ENCODE results near the gene GNAQ.
"Not testable (repeated sequence)": the region's sequence is repeated elsewhere in the genome, so short reads cannot be mapped to it uniquely, and the experiment has no call there.

The GNAQ gene

DNA sequence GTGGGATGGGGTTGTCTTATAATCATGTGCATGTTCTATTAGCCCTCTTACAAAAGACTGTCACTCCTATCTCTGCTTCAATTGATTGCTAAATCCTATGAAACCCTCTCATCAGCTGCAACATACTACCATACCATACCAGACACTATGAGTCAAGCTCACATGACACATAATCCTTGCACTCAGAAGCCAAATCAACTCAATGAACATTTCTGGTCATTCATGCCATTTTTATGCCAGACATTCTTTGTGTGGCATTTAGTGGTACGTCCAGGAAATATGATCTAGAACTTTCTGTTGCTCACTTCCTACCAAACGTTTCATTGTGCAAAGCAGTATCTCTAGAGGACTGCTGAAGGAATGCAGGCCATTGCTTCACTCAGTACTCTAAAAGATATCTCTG lies 224.3 kb downstream of the GNAQ start:
- no peak for DNase-seq

DNA sequence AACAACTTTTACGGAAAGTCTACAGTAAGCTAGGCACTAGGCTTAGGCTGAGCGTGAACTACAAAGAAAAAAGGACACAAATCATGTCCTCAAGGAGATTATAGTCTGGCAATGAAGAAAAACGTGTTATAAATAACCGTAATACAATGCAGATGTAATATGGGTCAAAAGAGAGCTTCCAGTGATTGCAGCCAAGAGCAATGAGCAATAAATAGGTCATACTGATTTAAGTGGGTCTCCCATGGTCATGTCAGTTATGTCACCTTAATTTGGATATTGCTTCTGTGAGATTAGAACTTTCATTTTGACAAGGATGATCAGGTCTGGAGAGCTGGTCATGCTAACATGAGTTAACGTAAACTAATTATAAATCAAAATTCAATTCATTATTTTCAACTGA lies 224.9 kb downstream of the GNAQ start:
- DNase-seq, result no peak

DNA sequence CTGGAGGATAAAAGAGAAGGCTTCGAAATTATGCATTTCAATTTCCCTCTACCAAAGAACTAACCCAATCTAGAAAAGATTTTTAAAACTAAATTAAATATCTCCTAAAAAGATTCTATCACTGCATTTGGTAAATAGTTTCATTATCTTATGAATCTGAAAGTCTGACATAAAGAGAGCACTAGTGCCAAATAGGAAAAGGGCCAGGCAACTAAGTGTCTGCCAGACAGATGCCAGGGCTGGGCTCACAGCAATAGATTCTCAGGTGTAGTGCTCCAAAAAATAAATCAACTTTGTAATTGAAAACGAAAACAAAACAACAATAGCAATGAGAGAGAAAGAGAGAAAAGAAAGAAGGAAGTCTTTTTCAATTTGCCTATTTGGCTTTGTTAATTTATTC lies 225.8 kb downstream of the GNAQ start:
- no peak for DNase-seq

DNA sequence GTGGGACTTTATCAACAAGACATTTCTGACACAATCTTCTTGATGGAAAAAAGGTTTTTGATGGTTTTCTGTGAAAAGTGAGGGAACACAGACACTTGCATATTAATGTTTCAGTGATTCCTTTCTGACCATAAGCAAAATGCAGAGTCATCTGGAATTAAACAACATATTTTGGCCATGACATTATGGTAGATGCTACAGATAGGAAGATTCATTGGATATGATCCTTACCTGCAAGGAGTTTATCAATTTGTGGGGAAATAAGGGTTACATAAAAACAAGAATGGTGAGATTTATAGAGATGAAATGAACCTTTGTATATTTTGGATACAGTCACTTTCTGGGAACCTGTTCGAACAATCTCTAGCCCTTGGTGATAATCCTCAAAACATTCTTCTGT lies 228.2 kb downstream of the GNAQ start:
- DNase-seq, result no peak

DNA sequence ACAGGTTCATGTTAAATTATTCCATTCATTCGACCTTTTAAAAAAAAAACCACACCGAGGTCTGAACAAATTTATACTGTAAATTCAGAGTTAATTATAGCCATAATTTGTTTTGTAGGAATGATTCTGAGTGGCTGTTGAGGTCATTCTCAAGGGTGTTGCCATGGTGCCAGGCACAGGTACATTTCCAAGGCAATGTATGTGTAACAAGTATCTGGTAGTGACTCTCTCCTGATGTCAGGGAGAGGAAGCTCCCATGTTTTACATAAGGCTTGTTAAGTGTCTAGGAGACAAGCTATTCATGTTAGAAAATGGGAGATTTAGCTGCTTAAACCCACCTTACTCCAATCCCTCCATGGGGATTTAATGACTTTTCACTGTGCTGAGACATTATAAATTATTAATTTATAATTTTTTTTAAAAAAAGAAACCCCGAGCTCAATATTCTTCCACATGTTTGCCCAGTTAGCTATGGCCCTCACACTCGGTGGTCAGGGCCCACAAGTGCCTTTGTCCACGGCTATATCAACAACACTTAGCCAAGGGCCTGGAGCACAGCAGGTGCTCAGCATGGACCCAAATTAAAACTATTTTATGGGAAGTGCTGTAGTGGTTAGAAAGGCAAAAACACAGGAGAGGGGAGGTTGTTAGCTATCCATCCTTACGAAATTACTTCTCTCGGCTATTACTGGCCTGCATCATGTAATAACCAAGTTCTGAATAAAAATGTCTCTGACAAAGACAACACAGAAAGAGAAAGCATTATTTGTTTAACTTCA lies 228.9 kb downstream of the GNAQ start:
- DNase-seq, result no peak

DNA sequence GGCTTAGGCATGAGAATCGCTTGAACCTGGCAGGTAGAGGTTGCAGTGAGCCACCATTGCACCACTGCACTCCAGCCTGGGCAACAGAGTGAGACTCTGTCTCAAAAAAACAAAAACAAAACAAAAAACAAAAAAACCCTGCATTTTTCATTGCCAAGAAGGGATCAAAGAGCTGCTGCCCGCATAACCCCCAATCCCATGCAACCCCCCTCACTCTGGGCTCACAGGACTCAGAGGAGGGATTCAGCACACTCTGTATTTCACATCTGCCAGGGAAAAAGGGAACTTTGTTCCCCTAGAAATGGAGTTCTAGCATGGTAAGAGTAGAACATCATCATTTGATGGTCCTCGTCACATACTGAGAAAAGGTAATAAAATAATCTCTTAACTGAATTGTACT lies 229.5 kb downstream of the GNAQ start:
- no peak for DNase-seq

DNA sequence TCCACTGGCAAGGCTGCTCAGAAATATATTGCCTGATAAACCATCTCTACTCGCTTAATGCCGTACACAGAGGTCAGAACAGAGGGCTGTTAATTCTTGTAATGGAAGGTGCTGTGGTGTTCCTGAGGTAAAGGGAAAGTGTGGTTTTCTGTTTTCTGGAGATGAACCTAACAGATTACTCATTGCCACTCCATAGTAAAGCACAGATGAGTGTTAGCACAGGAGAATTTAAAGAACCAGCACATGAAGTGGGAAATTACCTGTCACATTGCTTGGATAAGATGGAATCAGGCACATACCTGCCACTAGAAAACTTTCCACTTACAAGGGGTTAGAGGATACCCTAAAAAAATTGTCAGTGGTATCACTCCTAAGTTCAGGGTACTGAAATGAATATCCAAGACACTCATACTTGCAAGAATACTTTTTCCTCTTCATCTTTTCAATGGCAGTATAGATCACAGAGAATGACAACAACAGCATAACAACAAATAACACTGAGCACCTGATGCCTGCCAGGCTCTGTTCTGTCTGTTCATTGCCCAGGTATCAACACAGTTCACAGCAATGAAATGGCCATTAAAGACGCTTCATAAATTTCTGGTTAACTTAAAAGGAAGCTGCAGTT lies 230.6 kb downstream of the GNAQ start:
- DNase-seq, result no peak

DNA sequence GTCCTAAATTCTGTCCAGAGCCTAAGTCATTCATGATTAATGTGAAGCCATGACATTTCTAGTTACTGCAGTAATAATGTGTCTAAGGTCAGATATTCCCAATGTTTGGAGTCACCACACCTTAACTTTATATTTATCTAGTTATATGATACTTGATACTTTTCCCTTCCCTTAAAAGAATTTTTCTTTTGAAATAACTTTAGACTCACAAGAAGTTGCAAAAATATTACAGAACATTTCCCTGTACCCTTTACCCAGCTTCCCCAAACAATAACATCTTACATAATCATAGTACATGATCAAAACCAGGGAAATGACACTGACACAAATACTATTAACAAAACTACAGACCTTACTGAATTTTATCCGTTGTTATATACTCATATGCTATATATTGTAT lies 233.5 kb downstream of the GNAQ start:
- no peak for DNase-seq

DNA sequence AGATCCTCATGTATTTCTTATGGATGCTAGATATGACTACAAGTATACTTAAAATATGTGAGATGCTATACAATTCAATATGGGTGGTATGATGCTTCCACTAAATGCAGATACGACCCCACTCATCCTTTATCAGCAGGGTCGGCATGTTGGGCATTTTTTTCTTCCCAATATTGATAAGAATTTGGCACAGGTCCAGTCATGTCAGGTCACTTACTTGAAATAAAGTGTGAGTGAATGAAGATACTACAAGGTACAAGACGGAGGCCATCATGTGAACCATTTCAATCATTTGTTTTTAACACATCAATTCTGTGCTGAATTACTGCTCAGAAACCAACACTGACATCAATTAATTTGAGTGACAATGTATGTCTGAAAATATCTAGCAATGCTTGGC lies 236.6 kb downstream of the GNAQ start:
- DNase-seq, result no peak

DNA sequence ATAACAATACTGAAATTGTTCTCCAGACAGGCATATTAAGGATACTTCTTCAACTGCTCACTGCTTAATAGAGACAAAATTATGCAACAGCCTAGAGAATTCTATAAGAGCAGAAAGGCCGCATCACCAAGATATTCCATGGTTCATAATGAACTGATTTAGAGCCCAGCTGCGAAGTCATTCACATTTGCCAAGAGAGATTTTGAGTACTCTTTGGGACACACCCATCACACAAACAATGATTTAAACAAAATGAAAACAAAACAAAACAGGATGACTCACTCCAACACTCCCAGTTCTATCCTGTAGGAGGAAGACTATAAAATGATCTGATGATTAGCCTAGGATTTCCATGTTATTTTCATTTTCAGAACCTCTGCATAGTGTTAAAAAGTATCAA lies 237.8 kb downstream of the GNAQ start:
- DNase-seq, result no peak

DNA sequence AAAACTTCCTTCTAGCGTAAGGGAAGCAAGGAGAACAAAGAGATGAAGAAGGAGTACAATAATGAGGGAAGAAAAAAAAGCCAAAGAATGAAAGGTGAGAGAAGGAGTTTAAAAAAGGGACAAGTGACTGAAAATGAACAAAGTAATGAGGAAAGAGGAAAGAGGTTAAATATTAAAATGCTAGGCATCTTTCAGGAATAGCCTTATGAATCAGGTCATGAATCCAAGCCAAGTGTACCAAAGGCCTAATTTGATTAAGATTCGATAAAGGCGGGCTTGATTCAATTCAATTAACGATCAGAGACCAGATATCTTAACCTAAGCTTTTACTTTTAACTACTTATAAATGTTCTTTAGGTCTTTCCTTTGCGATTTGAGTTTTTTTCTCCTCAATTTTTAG lies 241.7 kb downstream of the GNAQ start:
- no peak for DNase-seq

DNA sequence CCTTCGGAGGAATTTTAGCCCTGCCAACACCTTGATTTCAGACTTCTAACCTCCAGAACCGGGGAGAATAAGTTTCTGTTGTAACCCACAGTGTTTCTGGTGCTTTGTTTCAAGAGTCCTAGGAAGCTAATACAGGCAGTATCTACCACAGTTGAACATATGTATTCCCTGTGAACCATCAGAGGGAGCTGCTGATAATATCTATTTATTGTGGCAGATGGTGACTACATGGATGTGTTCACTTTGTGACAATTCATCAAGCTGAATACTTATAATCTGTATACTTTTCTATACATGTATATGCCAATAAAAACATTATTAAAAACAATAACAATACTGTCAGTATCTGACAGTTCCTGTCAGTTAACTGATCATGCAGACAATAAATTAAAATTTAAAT lies 246.3 kb downstream of the GNAQ start:
- DNase-seq, result no peak

DNA sequence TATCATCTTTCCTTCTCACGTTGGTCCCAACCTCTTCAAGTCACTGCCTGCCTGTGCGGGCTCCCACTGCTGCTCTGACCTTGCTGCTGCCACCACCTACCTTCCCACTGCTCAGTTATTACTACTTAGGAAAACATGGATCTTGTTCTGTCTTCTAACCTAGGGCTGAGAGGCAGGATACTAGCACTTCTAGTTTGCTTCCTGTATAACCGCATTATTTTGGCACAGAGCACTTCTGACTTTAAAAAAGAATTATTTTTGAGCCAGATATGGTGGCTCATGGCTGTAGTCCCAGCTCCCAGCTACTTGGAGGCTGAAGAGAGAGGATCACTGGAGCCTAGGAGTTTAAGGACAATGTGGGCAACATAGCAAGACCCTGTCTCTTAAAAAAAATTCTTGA lies 248.1 kb downstream of the GNAQ start:
- no peak for DNase-seq

DNA sequence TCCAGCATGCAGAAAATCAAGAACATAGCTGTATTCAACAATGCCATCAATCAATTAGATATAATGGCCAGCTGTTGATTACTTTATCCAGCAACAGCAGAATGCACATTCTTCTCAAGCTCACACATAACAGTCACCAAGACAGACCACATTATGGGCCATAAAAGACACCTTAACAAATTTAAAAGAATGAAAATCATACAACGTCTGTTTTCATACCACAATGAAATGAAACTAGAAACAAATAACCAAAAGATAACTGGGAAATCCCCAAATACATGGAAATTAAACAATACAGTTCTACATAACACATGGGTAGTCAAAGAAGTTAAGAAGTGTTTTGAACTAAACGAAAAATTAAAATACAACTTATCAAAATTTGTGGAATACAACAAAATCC lies 252.6 kb downstream of the GNAQ start:
- DNase-seq, result no peak

DNA sequence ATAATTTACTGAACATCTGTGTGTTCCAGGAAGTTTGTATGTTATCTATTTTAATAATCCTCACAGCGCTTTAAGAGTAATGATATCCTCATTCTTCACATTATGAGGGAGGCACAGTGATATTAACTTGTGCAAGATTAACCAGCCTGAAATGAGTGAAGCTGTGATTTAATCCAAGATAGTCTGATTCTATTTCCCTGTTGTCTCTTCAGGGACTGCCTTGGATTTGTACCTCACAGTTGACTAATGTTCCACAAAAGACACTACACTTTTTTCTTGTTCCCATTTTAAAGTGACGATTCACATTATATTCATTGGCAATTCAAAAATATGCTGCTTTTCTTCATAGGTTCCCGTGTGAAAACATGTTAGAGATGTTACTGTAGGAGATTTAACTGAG lies 258.2 kb downstream of the GNAQ start:
- no peak for DNase-seq

DNA sequence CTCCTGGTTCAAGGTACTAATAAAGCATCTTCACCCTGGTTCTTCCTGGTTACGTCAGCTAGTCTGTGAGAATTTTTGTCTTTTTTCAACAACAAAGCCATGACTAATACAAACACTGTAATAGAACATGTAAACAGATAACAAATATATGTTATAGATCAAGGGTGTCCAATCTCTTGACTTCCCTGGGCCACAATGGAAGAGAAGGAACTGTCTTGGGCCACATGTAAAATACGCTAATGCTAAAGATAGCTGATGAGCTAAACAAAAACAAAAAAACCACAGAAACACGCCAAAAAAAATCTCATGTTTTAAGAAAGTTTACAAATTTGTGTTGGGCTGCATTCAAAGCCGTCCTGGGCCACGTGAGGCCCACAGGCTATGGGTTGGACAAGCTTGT lies 259.0 kb downstream of the GNAQ start:
- no peak for DNase-seq

DNA sequence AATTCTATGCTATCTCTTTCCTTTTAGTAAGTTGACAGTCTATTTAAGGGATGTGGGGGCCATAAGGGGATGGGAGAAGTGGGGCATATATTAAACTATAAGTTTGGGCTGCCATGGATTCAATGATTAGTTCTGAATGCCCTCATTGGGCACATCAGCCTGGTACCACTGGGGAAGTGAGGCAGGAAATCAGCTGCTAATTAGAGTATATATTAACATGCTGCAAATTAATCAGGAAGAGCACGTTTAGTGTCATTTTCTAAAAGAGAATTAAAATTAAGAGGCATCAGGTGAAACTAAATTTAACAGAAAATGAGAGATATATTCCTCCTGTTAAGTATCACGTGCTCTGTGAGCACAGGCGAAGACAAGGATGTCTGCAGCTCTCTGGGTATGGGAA lies 260.4 kb downstream of the GNAQ start:
- no peak for DNase-seq

DNA sequence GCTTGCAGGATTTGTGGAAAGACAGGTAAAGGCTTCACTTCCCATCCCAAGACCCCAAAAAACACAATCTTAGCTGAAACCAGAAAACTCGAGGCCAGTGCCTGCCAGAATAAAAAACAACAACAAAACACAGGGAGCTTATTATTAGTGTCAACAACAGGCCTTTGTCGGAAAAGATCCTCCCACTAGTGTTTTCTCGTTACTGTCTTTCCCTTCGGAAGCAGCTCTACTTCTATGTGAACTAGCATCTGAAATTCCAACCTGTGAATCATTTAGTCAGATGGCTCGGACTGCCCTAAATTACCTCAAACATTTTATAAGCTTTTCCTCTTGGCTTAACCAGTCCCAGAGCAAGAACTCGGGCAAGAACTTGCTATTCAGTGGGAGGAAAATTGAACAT lies 261.3 kb downstream of the GNAQ start:
- no peak for DNase-seq

DNA sequence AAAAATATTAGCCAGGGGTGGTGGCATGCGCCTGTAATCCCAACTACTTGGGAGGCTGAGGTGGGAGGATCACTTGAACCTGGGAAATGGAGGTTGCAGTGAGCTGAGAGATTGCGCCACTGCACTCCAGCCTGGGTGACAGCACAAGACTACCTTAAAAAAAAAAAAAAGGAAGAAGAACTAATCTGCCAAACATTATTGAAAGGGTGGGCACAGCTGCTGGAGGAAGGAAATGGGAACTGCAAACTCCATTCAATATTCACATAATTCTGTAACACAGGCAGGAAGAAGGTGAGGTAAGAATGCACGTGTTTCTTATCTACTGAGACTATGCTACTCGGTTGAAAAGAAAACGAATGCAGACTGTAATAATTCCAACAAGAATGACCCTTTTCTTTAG lies 262.4 kb downstream of the GNAQ start:
- no peak for DNase-seq

DNA sequence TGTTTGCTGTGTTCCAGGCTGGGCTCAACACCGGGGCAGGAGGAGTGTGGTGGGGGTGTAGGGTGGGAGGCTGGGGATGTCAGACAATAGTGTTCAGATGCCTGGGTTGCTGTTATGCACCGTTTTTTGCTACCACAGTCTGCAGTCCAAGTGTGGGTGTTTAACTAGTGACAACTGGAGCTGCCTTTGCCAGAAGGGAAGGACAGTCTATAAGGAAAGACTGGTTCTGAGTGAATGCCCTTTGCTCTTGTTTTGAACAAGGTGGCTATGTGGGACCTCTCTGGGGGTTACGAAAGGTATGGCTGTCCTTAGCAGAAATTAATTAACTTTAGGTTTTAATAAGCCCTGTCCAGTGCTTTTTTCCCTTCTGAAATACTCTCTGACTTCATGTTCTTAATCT lies 265.0 kb downstream of the GNAQ start:
- no peak for DNase-seq

DNA sequence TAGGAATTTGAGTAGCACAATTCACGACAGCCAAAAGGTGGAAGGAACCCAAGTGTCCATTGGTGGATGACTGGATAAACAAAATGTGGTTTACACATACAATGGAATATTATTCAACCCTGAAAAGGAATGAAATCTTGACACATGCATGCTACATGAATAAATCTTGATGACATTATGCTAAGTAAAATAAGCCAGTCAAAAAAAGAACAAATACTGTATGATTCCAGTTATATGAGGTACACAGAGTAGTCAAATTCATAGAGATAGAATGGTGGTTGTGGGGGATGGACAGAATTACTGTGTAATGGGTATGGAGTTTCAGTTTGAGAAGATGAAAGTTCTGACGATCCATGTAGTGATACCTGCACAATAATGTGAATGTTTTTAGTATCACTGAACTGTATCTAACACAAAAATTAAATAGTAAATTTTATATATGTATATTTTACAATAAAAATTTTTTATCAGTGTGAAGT lies 265.8 kb downstream of the GNAQ start:
- DNase-seq, result no peak

DNA sequence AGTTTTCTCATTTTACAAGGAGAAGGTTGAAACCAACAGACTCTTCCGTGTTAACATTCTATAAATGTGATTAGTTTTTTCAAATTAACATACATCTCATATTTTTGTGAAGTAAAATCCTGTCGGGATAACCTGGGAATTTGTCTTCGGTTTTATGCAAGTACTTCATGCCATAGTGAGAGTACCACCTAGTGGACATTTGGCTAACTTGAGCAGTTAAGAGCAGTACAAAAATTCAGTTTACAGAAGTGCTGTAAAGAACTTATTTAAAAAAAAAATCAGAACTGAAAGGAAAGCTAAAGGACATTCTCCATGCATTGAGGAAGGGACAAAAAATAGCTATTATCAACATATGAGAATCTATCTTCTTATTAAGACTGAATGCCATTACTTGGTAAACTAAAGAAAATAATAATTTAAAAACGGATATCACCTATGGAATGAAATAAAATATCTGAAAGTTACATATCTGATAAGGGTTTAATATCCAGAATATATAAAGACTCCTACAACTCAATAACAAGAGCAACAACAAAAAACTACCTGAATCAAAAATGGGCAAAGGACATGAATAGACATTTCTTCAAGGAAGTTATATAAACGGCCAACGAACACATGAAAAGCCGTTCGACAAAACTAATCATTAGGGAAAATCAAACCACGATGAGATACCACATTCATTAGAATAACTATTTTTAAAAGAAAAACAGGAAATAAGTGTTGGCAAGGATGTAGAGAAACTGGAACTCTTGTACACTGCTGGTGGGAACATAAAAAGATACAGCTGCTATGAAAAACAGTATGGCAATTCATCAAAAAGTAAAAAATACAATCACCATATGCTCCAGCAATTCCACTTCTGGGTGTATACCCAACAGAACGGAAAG lies 266.5 kb downstream of the GNAQ start:
- no peak for DNase-seq

DNA sequence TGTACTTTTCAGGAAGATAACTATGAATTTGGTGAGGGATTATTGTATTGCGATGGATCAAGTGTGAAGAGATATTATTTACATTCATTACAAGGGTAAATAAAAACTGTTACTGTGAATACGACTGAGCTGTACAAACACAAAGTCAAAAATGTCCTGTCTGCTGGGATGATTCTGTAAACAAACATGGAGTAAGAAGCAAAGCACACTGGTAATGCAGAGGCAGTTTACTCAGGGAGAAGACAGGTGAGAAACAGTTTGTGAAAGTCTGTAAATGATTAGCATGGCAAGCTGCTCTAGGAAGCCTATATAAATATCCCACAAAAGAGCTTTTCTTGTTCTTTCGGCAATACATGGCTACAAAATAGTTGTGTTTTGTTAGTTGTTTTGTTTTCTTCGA lies 268.0 kb downstream of the GNAQ start:
- DNase-seq, result no peak

DNA sequence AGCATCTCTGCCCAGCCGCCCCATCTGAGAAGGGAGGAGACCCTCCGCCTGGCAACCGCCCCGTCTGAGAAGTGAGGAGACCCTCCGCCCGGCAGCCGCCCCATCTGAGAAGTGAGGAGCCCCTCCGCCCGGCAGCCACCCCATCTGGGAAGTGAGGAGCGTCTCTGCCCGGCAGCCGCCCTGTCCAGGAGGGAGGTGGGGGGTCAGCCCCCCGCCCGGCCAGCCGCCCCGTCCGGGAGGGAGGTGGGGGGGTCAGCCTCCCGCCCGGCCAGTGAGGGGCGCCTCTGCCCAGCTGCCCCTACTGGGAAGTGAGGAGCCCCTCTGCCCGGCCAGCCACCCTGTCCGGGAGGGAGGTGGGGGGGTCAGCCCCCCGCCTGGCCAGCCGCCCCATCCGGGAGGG lies 270.7 kb downstream of the GNAQ start:
- DNase-seq, result not testable (repeated sequence)

Measured in stimulated activated CD4-positive, alpha-beta T cell treated with anti-CD3 and anti-CD28 coated beads, Interleukin-4, amount 100 ng/mL, for 24 hours (primary cell).